Astrocyte of the cerebellum (primary cell): ENCODE results near the gene PEAK3.

ENCODE experiments used
- DNase-seq: peaks from one replicate; pipeline ENCODE4 v3.0.0-alpha.2; 2011; ENCODE audit warnings: low read depth
- H3K4me3 ChIP-seq: 2 replicates; pipeline ENCODE4 v1.5.1; 2011; ENCODE audit warnings: mild to moderate bottlenecking, low read depth, low read length, moderate library complexity
- CTCF ChIP-seq: IDR thresholded peaks from 2 replicates; pipeline ENCODE4 v1.5.1; 2012; ENCODE audit warnings: low read length, low read depth, moderate library complexity, mild to moderate bottlenecking; ENCODE audit errors: missing control alignments
- in situ Hi-C: cut with HindIII; loops from 2 replicates; pipeline ENCODE4 v1.10.0; 2017; ENCODE audit warnings: low sequenced_read_pairs

Gene PEAK3

GRCh38 chr19:2309734-2310362 lies 27.9 kb upstream of the PEAK3 start:
- H3K4me3 ChIP-seq, result no peak overlapping the region
- no peak for TF ChIP-seq CTCF
- peak; percentile 15 for DNase-seq
- in situ Hi-C loops, result no loop called here

DNA sequence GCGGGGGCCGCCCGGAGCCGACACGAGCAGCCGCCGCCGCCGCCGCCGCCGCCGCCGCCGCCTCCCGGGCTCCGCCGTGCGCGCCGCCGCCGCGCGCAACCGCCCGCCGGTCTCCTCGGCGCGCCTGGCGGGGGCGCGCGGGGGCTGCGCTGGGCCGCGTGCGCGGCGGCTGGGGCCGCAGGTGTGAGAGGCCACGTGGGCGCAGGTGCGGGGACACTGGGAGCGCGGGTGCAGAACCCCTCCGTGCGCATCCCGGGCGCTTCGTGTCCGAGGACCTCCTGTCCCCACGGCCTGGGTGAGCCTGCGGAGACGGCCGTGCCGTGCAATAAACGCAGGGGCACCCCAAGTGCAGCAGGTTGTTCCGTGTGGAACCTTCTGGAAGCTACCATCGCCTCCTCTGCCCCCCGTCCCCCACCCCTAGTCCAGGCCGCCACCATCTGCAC lies 26.2 kb upstream of the PEAK3 start, which contains the start of gene LINGO3:
Gene LINGO3, minus strand, starts transcription at position 41 of the 443 bp plus-strand sequence. CDS start 16,378 bp downstream, outside the sequence.
- no peak for TF ChIP-seq CTCF
- in situ Hi-C loops, result no loop called here
- peak within 1 kb of the TSS; percentile 18 for H3K4me3 ChIP-seq
- DNase-seq, result no peak

DNA sequence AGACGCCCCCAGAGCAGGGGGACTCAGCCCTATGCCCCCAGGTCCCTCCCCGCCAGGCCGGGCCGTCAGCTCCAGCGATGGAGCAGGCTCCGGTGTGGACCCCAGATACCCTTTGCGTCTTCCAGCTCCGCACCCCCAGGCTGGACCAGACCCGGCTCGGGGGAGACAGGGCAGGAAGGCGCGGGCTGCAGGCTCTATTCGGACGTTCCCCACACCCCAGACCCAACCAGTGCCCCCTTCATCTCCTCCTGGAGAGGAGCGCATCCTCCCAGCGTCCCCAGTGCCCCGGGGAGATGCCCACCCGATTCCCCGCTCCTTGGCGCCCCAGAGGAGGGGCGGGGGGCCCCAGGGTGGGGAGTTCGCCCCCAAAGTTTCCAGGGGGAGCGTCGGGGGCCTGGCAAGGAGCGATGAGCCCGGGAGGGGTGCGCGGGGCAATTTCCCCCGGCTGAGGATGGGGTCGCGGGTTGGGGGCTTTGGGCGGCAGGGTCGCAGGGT lies 25.6 kb upstream of the PEAK3 start:
- DNase-seq, result no peak
- no peak for TF ChIP-seq CTCF
- peak overlapping the region; percentile 7 for H3K4me3 ChIP-seq
- in situ Hi-C loops, result no loop called here

DNA sequence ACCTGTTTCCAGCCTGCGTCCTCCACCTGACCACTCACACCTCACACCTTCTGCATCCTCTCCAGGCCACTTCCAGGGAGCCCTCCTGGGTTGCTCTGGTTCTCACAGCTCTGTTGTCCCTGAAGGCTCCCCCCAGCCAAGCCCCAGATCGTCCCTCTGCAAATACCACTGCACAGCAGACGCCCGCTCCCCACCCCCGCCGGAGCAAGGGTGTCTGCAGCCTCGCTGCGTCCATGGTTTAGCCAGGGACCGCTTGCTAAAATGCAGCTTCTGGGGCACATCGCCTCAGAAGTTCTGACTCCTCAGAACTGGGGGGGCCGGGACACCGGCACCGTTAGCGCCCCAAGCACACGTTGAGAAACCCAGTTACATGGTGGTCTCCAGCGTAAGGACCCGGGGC lies 25.0 kb upstream of the PEAK3 start:
- in situ Hi-C loops, result no loop called here
- H3K4me3 ChIP-seq, result no peak overlapping the region
- no peak for DNase-seq
- no peak for TF ChIP-seq CTCF

- no peak overlapping the region for H3K4me3 ChIP-seq
- no peak for DNase-seq
- no peak for TF ChIP-seq CTCF
- in situ Hi-C loops, result no loop called here
Measured at GRCh38 chr19:2306281-2306806, 24.4 kb upstream of the PEAK3 start.

GRCh38 chr19:2305452-2306280 lies 23.7 kb upstream of the PEAK3 start:
- in situ Hi-C loops, result no loop called here
- no peak for TF ChIP-seq CTCF
- no peak overlapping the region for H3K4me3 ChIP-seq
- DNase-seq, result no peak
